Lung microvascular endothelial cell (primary cell): Measurements from ENCODE around the gene KCNQ1. TPM values are rescaled to one million over a fixed set of nuclear protein-coding genes. Genes with fewer than 3 reads are reported as not detected.

Source experiments
- DNase-seq, 2 donors: peaks; one replicate each; pipeline versions ENCODE4 v3.0.0 to v3.0.0-alpha.2; 2010; ENCODE audit warnings: low read depth in 2 of 2
- total RNA-seq: library from RNA; depleted of rRNA; stranded (reverse); fragments of >200 nt; gene quantifications from 2 replicates; pipeline ENCODE4 v1.2.1, GENCODE V29; 2014

KCNQ1 gene
- total RNA-seq, 1 donor from 2014 or later = not detected

DNA sequence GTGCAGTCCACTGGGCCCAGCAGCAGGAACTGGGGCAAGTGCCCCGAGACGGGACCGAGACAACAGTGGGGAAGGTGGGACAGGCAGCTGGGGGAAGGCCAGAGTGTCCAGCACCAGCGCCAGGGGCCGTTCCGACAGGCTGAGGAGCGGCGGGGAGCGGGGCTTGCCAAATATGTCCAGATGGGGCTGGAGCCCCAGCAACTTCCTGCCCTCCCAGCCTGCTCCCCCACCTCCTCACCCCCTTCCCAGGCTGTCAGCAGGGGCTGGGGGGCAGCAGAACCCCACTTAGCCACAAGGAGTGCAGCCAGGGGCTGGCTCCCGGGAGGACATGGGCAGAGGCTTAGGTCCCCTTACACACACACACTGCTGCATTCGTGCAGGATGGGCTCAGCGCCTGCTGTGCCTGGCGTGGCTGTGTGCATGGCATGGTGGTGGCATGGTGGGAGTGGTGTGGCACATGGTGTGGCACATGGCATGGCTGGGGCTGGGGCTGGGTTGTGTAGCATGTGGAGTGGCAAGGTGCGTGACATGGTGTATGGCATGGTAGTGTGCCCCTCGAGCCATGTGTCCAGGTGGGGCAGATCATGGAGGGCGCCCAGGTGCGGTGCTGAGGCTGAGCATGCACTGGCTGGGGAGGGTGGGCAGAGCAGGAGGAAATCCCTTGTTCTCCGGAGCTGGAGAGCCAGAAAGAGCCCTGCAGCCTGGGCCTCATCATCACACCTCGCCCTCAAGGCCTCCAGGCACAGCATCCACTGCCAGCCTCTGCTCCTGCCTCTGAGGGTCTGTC is 389.1 kb downstream of the KCNQ1 start:
- DNase-seq = no peak

DNA sequence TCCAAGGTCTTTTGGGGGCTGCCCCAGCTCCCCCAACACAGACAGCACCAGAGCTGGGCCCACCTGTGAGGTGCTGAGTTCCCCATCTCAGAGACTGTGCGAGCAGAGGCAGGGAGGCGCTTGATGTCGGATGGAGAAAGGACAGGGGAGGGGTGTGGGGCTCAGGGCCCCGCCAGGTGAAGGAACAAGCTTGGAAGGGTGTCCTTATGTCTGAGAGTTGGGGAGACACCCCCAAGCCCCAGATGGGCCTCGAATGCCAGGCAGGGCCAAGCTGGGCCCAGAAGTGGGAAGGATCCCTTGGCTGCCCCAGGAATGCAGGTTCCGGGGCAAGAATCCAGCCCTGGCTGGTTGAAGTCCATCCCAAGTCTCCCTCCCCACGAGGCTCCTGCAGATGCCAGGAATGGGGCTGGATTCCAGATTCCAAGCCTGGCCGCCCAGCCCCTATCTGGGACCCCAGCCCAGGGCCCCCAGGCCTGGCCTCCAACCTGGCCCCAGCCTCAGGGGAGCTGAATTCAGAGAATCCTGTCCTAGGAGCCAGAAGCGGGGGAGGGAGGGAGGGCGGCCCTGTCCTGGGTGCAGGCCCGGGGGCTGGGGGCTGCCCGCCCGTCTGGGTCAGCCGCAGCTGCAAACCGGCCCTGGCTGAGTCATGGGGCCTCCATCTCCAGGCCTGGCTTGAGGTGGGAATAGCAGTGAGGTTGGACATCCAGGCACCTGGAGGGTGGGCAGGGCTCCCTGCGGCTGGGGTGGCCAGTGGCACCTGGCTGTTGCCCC is 389.9 kb downstream of the KCNQ1 start:
- DNase-seq = no peak

DNA sequence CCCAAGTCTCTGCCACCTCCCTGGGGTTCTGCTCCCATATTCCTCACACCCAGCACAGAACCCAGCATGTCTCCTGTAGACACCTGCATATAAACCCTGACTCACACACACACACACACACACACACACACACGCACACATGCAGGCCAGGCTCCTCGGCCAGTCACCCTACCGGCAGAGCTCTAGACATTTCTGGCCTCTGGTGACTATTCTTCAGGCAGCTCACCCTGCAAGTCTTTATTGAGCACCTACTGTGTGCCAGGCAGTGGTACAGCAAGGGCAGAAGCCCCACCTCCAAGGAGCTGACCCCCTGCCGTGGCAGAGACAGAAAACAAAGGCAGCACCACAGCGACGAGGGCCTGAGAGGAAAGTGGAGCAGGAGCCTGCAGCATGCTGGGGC is 390.5 kb downstream of the KCNQ1 start:
- DNase-seq = no peak

DNA sequence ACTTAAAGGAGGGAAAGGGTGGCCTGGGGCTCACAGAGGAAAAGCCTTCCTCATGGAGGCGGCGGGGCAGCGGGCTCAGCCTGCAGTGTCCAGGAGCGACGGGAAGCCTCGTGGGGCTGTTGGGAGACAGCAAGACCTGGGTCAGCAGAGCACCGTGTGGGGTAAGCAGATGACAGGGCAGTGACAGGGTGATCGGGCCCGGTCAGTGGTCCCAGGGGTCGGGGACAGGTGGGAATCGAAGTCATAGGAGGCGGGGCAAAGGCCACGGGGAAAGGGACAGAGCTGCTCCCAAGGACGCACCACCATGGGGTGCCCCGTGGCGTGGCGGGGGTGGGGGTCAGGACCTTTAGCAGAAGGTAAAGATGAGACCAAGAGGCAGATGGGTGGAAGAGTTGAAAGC is 390.9 kb downstream of the KCNQ1 start:
- no peak for DNase-seq

DNA sequence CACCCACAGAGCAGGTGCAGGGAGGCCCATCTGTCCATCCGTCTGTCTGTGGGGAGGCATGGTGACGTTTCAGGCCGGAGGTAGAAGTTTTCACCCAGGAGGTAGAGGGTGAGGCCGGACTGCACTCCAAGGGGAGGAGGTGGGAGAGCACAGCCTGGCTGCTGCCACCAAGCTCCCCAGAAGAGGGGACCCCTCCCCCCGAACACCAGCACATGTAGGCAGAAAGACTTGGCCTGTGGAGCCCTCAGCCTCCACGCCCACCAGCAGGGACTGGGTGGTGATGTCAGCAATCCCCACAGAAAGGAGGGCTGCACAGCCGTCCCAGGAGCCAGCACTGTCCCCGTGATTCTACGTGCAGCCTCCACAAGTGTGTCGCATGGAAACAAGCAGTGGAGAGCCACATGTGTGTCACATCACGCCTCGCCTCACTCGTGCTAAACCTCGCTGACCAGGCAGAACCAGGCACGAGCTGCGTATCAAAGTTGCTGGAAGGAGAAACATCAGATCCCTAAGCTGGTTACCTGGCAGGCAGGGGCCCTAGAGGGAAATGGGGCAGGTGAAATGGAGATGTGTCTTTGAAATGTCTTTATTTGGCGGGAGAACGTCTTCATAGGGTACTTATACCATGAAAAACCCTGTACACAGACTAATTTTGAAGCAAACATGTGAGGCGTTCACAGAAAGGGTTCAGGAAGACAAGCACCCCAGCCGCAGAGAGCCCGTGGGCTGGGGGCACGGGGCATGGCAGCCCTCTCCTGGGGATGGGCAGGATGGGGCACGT is 391.7 kb downstream of the KCNQ1 start:
- no peak for DNase-seq

DNA sequence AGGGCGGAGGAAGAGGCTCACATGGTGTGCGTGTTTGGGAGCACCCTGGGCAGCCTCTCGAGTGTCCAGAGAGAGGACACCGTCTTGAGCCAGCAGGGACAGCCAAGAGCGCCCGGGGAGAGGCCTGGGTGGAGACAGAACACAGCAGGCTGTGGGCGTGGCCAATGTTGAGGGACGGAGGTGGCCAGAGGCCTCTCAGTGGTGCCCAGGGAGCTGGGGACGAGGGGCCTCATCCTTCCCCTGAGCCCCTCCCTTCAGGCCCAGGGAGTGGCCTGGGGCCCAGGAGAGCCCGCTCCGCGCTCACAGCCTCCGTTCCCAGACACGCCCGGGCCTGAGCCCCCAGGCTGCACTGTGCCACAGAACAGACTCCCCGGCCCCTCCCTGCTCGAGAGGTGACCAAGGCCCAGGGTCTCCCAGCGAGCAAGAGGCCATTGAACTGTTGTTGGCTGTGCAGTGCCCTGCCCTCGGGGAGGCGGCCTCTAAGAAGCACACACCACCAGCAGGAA is 392.3 kb downstream of the KCNQ1 start:
- no peak for DNase-seq

DNA sequence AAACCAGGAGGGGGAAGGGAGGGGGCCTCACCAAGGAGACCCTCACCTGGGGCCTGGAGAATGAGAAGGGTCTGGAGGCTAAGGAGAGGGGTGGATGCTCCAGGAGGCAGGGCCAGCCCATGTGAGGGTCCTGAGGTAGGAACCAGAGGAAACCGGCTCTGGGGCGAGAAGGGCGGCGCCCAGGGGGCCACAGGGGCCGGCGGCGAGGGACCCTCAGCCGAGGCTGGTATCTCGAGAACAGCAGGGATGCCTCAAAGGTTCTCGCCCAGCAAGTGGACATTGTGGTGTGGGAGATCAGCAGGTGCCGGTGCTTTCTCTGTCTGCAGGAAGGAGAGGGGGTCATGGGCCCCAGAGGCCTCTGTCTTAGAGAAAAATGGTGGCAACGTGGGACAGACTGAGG is 392.8 kb downstream of the KCNQ1 start:
- no peak for DNase-seq

DNA sequence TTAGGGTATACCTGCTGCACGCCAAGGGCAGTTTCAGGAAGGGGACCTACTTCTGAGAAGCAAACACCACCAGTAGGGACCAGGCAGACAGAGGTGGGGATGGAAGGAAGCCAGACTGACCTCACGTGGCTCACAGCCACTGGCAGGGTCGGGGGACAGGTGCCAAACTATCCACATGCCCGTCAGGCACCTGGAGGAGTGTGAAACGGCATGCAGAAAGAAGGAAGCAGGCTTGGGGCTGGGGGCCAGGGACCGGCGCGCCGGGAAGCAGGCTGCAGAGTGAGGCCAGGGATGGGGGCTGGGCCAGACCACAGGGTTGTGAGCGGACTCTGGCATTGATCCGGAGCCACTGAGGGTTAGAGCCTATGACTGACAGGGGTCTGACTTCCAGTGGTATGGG is 393.3 kb downstream of the KCNQ1 start:
- DNase-seq = no peak

DNA sequence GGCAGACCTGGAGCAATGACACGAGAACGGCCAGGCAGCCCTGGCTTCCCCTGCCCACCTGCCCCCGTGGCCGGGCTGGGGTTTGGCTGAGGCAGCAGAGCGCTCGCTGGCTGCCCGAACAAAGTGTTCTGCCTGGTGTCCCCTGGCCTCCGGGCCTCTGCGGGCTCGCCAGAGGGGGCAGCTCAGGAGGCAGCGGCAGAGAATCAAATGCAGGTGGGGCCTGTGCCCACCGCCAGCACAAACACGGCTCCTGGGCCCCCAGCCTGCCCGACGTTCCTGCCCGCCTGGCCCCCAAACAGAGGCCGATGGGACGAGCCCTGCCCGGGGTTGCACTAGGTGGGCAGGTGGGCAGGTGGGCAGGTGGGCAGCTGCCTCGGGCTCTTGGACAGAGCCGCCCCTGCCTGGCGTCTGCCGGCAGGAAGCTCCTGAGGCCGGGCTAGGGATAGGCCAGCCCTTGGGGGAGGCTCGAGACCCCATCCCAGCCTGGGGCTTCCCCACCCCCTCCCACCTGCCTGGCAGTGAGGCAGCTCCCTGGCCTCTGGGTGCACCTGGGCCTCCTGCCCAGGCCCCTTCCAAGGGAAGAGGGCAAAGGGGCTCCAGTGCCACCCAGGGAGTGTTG is 394.0 kb downstream of the KCNQ1 start:
- no peak for DNase-seq

DNA sequence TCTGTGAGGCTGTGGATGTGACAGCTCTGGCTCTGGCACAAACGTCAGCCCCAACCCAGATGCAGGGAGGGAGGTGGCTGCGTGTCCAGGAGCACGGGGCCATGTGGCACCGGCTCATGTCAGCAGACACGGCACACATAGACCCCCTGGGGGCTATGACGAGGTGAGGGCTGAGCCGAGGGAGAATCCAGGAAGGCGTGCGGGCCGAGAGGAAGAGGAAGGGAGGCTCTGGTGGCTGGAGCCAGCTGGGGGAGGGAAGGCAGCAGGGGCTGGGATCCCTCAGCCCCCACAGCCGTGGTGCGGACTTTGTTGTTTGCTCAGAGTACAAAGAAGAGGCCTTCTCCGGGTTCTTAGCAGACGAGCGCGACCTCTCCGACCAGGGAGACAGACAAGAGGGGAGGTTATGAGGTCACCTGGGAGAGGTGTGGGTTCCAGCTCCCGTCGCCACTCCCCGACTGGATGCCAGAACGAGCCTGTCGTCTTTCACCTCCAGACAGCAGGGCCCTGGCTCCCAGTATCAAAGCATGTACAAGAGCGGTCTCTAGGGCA is 394.7 kb downstream of the KCNQ1 start:
- DNase-seq = peak in 1 of 2 donors; percentile 29

DNA sequence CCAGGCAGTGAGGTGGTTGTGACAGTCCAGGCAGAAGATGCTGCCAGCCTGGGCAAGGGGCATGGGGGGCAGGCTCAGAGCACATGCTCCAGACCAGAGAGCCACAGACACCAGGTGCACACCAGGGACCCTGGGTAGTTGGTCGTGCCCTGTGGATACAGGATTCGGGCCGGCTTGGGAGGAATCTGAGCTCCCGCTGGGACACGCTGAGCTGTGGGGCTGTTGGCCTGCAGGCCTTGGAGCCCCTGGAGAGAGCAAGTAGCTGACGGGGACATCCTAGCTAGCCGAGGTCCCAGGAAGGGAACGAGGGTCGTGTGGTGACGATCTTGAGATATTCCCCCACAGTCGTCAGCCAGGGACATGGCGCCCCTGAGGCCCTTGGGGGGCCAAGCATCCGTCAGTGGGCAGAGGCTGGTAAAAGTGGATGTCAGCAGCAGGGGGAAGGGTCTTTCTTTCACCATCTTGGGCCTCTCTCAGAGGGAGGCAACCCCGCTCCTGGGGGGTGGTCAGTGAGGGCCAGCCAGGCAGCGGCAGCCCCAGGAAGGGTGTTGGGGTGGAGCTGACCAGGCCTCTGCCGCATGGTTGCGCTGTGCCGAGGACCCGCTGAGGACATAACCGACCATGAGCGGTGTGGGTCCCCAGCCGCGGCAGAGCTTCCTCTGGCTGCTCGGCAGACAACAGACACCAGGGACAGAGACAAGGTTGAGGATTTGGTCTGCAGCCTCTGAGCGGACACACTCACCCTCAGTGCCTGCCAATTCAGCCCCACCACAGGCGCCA is 396.8 kb downstream of the KCNQ1 start:
- DNase-seq = no peak

DNA sequence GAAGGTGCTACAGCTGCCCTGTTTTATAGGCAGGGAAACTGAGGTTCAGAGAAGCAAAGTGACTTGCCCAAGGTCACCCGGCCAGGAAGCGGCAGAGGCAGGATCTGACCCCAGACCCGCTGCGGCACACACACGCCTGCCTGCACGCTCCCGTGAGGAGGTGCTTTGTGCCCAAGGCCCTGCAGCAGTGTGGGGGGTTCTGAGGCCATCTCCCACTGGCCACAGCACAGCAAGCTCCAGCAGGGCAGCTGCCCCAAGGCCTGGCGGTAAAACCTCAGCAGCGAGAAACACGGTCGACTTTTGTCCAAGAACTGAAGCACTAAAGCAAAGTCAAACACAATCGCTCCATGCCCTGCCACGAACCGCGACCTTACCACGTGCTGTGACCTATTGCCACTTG is 398.1 kb downstream of the KCNQ1 start:
- no peak for DNase-seq

DNA sequence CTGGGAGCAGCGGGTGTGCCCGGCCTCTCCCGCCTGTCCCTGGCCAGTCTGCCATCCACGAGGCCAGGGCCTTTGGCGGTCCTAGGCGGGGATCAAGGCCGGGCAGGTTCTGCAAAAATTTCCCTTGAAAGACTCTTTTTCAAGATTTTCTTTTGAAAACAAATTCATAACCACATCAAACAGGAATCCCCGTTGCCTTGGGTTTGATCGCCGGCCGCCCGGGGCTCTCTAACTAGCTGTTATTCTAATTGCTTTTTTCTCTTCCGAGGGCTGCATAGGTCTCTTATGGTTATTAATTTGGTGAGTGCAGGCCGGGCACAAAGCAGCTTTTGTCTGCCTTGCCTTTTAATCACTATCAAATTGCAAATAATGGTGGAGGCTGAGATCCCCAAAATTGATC is 398.7 kb downstream of the KCNQ1 start:
- no peak for DNase-seq

DNA sequence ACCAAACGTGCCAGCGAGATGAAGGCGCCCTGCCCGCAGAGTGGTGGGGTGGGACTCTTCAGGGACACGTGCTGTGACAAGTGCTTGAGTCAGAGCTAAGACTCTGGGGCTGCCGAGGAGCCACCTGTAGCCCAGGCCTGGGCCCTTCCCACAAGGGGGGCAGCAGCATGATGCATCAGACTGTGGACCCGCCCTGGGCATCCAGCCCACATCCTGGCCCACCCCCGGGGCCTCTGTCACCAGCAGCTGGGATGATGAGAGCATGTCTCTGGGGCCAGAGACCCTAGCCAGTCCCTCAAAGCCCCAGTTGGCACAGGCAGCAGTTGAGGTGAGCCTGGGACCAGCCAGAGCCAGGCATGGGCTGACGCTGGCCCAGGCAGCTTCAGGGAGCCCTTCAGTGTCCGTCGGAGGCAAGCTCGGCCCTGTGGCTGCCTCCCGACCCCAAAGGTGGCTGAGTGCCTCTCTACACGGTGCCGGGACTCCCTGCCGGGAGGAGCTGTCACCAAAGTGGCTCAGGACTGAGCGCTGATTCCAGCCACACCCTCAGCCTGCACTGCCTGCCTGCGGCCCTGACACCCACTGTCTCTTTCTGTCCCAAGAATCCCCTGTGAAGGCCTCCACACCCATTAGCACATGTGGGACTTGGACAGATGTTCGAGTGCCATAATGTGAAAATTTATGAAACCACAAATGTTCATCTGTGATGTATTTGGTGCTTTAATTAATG is 399.5 kb downstream of the KCNQ1 start:
- no peak for DNase-seq

DNA sequence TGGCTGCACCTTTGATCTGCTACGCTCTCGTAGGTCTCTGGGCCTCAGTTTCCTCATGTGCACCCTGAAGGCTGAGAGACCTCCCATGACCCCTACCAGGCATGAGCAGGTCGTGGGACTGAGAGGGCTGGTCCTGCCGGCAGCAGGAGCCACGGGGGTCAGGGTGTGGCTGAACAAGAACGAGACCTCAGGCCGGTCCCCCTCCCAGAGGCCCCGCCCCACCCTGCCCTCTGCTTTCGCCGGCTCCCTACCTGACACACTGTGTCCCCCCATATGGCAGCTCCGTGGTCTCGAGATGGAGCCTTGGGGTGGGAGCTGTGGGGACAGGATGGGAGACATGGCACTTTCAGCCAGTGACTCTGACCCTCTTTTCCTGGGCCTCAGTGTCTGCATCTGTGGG is 400.2 kb downstream of the KCNQ1 start:
- DNase-seq = no peak

DNA sequence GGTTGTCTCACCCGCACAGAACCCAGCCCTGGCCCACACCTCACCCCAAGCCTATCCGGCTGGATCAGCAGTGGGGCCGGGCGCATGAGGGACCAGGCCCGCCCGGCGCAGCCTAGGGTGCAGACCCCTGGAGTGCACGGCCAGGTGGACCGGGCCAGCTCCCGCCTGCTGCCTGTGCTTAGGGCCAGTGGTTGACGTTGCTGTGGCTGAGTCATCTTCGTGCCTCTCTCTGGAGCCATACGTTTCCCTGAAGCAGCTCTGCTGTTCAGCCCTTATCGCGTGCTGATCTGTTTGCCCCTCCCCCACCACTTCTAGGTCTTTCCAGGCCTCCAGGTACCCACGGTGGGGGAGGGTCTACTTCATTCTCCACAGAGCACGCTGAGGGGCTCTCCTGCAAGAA is 401.2 kb downstream of the KCNQ1 start:
- no peak for DNase-seq

DNA sequence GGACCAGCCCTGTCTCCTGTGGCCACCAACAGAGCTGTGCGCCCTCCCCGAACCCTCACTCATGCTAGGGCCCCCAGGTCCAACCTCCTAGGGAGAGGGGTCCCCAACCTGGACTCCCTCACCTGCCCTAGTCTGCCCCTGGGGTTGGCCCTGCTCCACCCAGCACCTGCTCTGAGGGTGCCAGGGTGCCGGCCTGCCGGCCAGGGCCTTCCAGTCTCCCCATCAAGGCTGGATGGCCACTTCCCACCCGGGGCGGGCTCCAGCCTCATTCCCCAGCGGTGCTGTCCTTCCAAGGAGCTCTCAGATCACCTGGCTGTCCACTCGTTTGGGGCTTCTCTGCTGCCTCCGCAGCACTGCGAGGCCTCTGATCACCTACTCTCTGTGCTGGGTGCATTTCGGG is 401.7 kb downstream of the KCNQ1 start:
- no peak for DNase-seq

DNA sequence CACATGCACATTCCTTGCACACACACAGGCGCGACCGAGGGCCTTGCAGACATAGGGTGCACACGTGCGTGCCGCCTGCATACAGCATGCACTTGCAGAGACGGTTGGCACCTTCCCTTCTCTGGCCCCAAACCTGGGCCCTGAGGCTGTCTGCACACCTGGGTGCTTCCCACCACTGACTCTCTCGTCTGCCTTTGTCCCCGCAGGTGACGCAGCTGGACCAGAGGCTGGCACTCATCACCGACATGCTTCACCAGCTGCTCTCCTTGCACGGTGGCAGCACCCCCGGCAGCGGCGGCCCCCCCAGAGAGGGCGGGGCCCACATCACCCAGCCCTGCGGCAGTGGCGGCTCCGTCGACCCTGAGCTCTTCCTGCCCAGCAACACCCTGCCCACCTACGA is 402.8 kb downstream of the KCNQ1 start:
- DNase-seq = no peak

DNA sequence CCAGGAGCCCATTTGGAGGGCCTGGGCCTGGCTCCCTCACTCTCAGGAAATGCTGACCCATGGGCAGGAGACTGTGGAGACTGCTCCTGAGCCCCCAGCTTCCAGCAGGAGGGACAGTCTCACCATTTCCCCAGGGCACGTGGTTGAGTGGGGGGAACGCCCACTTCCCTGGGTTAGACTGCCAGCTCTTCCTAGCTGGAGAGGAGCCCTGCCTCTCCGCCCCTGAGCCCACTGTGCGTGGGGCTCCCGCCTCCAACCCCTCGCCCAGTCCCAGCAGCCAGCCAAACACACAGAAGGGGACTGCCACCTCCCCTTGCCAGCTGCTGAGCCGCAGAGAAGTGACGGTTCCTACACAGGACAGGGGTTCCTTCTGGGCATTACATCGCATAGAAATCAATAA is 403.7 kb downstream of the KCNQ1 start:
- no peak for DNase-seq
